Peyer's patch (tissue), 4 donors: ENCODE measurements around the gene POMGNT2. TPM values are rescaled to one million over a fixed set of nuclear protein-coding genes. Genes with fewer than 3 reads are reported as not detected.

Experiments
- DNase-seq, 3 donors: peaks; one replicate each; pipeline ENCODE4 v3.0.0-alpha.2; 2017 to 2019
- H3K27ac ChIP-seq, 4 donors: fragments of 200-600 bp; sonication (generic); one replicate each; pipeline ENCODE4 v1.5.1; 2016 to 2019
- H3K27me3 ChIP-seq, 2 donors: fragments of 200-600 bp; sonication (generic); one replicate each; pipeline ENCODE4 v1.5.1; 2019
- H3K36me3 ChIP-seq, 3 donors: fragments of 200-600 bp; sonication (generic); one replicate each; pipeline ENCODE4 v1.5.1; 2016 to 2019
- H3K4me1 ChIP-seq, 4 donors: fragments of 200-600 bp; sonication (generic); one replicate each; pipeline ENCODE4 v1.5.1; 2016 to 2019
- H3K4me3 ChIP-seq, 4 donors: fragments of 200-600 bp; sonication (generic); 1 replicate in 3 of 4; 2 replicates in 1 of 4; pipeline ENCODE4 v1.5.1; 2016 to 2019; ENCODE audit warnings: mild to moderate bottlenecking in 1 of 4
- H3K9me3 ChIP-seq, 4 donors: fragments of 200-600 bp; sonication (generic); one replicate each; pipeline ENCODE4 v1.5.1; 2016 to 2019; ENCODE audit warnings: mild to moderate bottlenecking in 1 of 4
- CTCF ChIP-seq, 6 experiments: fragments of 450-650 bp in 4 of 6; fragments of 200-600 bp in 2 of 6; sonication (generic) in 1 of 6; IDR thresholded peaks; one replicate each; pipeline ENCODE4 v1.5.1; 2017 to 2019; ENCODE audit warnings: antibody characterized with exemption in 6 of 6, mild to moderate bottlenecking in 3 of 6, moderate library complexity in 1 of 6
- POLR2A ChIP-seq, 2 donors: fragments of 450-650 bp; IDR thresholded peaks; one replicate each; pipeline ENCODE4 v1.5.1; 2017; ENCODE audit warnings: antibody characterized with exemption in 2 of 2, mild to moderate bottlenecking in 2 of 2, moderate library complexity in 2 of 2
- total RNA-seq, 4 donors: library from RNA; depleted of rRNA; stranded (reverse); fragments of >200 nt; gene quantifications; one replicate each; pipeline ENCODE4 v1.1.0, GENCODE V29; 2016

The POMGNT2 gene
- total RNA-seq, 4 donors from 2014 or later = 4.1 to 11.8 (median 7.1) TPM

GRCh38 chr3:43059456-43059855, 46.4 kb downstream of the POMGNT2 start:
- Histone ChIP-seq H3K4me1 (no peaks in the 10 kb centered on the region), H3K27ac (no peak overlapping the region), H3K27me3 (no peaks in the 10 kb centered on the region), H3K36me3 (no peaks in the 10 kb centered on the region), H3K9me3 (no peaks in the 10 kb centered on the region), H3K4me3 (no peak overlapping the region)
- no peak for DNase-seq
- TF ChIP-seq CTCF (IDR thresholded peaks at IDR 0.05) (no peak), POLR2A (IDR thresholded peaks at IDR 0.05) (no peak)

- no peaks in the 10 kb centered on the region for H3K9me3 ChIP-seq
- TF ChIP-seq POLR2A (IDR thresholded peaks at IDR 0.05) (no peak), CTCF (IDR thresholded peaks at IDR 0.05) (no peak)
- no peak overlapping the region for H3K27ac ChIP-seq
- no peak for DNase-seq
- H3K36me3 ChIP-seq = no peaks in the 10 kb centered on the region
- H3K27me3 ChIP-seq = no peaks in the 10 kb centered on the region
- H3K4me1 ChIP-seq = no peaks in the 10 kb centered on the region
- H3K4me3 ChIP-seq = no peak overlapping the region
These were observed 49.8 kb downstream of the POMGNT2 start for GRCh38 chr3:43055806-43056770.

- DNase-seq = no peak
- H3K27ac ChIP-seq = no peak overlapping the region
- H3K27me3 ChIP-seq = no peaks in the 10 kb centered on the region
- no peaks in the 10 kb centered on the region for H3K36me3 ChIP-seq
- no peaks in the 10 kb centered on the region for H3K4me1 ChIP-seq
- H3K4me3 ChIP-seq = no peak overlapping the region
- peaks cover 0 to 5% (median 1%) of the 10 kb centered on the region in 4 donors for H3K9me3 ChIP-seq
- TF ChIP-seq CTCF (IDR thresholded peaks at IDR 0.05) = no peak
- TF ChIP-seq POLR2A (IDR thresholded peaks at IDR 0.05) = no peak
These were observed 50.5 kb downstream of the POMGNT2 start for GRCh38 chr3:43055393-43055792.

- Histone ChIP-seq H3K4me3 (no peak overlapping the region), H3K9me3 (peaks cover 0 to 9% (median 2%) of the 10 kb centered on the region in 4 donors), H3K4me1 (no peaks in the 10 kb centered on the region), H3K36me3 (no peaks in the 10 kb centered on the region), H3K27me3 (no peaks in the 10 kb centered on the region), H3K27ac (no peak overlapping the region)
- no peak for DNase-seq
- TF ChIP-seq CTCF (IDR thresholded peaks at IDR 0.05) (no peak), POLR2A (IDR thresholded peaks at IDR 0.05) (no peak)
These were observed 51.1 kb downstream of the POMGNT2 start for GRCh38 chr3:43054754-43055153.

GRCh38 chr3:43053291-43053690, 52.6 kb downstream of the POMGNT2 start:
- no peak overlapping the region for H3K4me3 ChIP-seq
- H3K27ac ChIP-seq = no peak overlapping the region
- no peaks in the 10 kb centered on the region for H3K36me3 ChIP-seq
- peaks cover 0 to 9% (median 2%) of the 10 kb centered on the region in 4 donors for H3K9me3 ChIP-seq
- no peak for TF ChIP-seq POLR2A (IDR thresholded peaks at IDR 0.05)
- TF ChIP-seq CTCF (IDR thresholded peaks at IDR 0.05) = no peak
- no peaks in the 10 kb centered on the region for H3K4me1 ChIP-seq
- H3K27me3 ChIP-seq = no peaks in the 10 kb centered on the region
- no peak for DNase-seq
